SU-DHL-6 (cell line): ENCODE data around the gene RHOT2.

Experiments
- CTCF ChIP-seq: fragments of 200-600 bp; sonication (generic); IDR thresholded peaks from one replicate; pipeline ENCODE4 v1.5.1; 2017; ENCODE audit warnings: antibody characterized with exemption, mild to moderate bottlenecking, low read length, moderate library complexity; ENCODE audit not compliant: insufficient read depth, poor library complexity, severe bottlenecking
- EZH2phosphoT487 ChIP-seq: fragments of 200-600 bp; sonication (generic), shearing (Covaris generic); conservative IDR thresholded peaks from 2 replicates; pipeline ENCODE4 v1.6.1; 2018; ENCODE audit warnings: mild to moderate bottlenecking, antibody characterized with exemption, low read length, moderate library complexity, mixed read lengths

- TF ChIP-seq CTCF, result no peak
- TF ChIP-seq EZH2phosphoT487, result no peak
Observed at GRCh38 chr16:723695-724094, 55.8 kb downstream of the RHOT2 start.
